Motor neuron (in vitro differentiated cells): ENCODE measurements around the gene SPATA13. TPM values are rescaled to one million over a fixed set of nuclear protein-coding genes. Genes with fewer than 3 reads are reported as not detected.

Experiments
- ATAC-seq, 8 experiments: fragments of 200-7000 bp; cut with Tn5 transposase; replicated peaks in 6 of 8; 2 replicates each; pipeline ENCODE4 v1.8.0; 2021; ENCODE audit warnings: mild to moderate bottlenecking in 8 of 8, moderate library complexity in 8 of 8
- H3K27ac ChIP-seq, 2 donors: fragments of 250-450 bp; sonication (Bioruptor Pico); 2 replicates each; pipeline ENCODE4 v1.9.0; 2021; ENCODE audit warnings: antibody characterized with exemption in 2 of 2, mild to moderate bottlenecking in 2 of 2, moderate library complexity in 1 of 2
- H3K4me1 ChIP-seq, 2 donors: fragments of 250-450 bp; sonication (Bioruptor Pico); replicated peaks in 1 of 2; 2 replicates each; pipeline ENCODE4 v1.6.1; 2021; ENCODE audit warnings: antibody characterized with exemption in 2 of 2, mild to moderate bottlenecking in 2 of 2, moderate library complexity in 1 of 2
- H3K4me3 ChIP-seq, 5 donors: fragments of 250-450 bp; sonication (Bioruptor Pico); 2 replicates each; pipeline ENCODE4 v1.9.0; 2021; ENCODE audit warnings: antibody characterized with exemption in 5 of 5, mild to moderate bottlenecking in 5 of 5, moderate library complexity in 4 of 5
- WGBS, 10 experiments: fragments of 450-650 bp; shearing (Covaris generic); methylation state at CpG; one replicate each; pipeline ENCODE4 v1.0.0; 2022; 5-methylcytosine and 5-hydroxymethylcytosine counted together
- in situ Hi-C, 9 experiments: fragments of 400-800 bp; cut with MboI; loops; one replicate each; pipeline ENCODE4 v1.15.0; 2021; ENCODE audit warnings: low sequenced_read_pairs in 9 of 9, low pct_unique_long_range_greater_than_20kb in 2 of 9; ENCODE audit not compliant: unreplicated experiment in 9 of 9
- total RNA-seq, 8 experiments: library from RNA; unstranded; fragments of 300-600 nt; gene quantifications; 2 replicates each; pipeline versions ENCODE4 v1.2.3 to v1.2.4, GENCODE V29; 2022

Gene SPATA13
- total RNA-seq, 8 experiments from 2014 or later: 1.3 to 25.2 (median 8.8) TPM

- in situ Hi-C loops: no loop called here
- ATAC-seq: peak; percentile 40 to 63 (median 51)
- no peak overlapping the region for H3K27ac ChIP-seq
- peaks cover 30 to 39% of the 10 kb centered on the region in 2 donors for H3K4me1 ChIP-seq
- 0 to 20% (median 2%) methylated on average over 2 to 16 of the region's 43 CpGs; no CpG with 5 or more reads in 5 of the 10 experiments for WGBS, 10 experiments
- peak overlapping the region; percentile 43 to 84 (median 68) for H3K4me3 ChIP-seq
These were observed 673 bp downstream of the SPATA13 start for GRCh38 chr13:24161010-24161775.

- no peak for ATAC-seq
- WGBS, 10 experiments: 9 to 64% (median 44%) methylated on average over 4 to 9 of the region's 12 CpGs; no CpG with 5 or more reads in 2 of the 10 experiments
- Histone ChIP-seq H3K4me3 (peak overlapping the region in 4 of 5 donors; percentile 43 to 84 (median 70)), H3K27ac (no peak overlapping the region), H3K4me1 (peaks cover 30 to 39% of the 10 kb centered on the region in 2 donors)
- in situ Hi-C loops: no loop called here
These were observed 1.5 kb downstream of the SPATA13 start for GRCh38 chr13:24161980-24162525.

DNA sequence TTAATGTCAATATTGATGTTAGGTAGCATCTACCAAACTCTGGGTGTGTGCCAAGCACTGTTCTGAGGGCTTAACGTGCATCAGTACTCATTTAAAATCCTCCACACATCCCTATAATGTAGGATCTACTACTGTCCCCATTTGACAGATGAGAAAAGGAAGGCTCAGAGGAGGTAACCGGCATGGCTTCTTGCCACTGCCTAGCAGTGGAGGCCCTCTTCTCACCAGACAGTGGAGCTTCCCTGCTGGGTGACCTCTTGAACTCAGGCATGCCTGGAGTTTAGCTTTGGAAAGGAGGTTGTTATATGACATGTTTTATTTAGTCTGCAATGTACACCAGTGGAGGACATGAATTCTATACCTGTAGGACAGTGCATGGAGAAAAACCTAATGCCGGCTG lies 2.1 kb downstream of the SPATA13 start:
- no peak overlapping the region for H3K27ac ChIP-seq
- no peak for ATAC-seq
- in situ Hi-C loops: no loop called here
- WGBS, 10 experiments: 40 to 100% (median 100%) methylated on average over 1 to 3 of the region's 3 CpGs; no CpG with 5 or more reads in 3 of the 10 experiments
- peaks cover 31 to 40% of the 10 kb centered on the region in 2 donors for H3K4me1 ChIP-seq
- no peak overlapping the region for H3K4me3 ChIP-seq

- in situ Hi-C loops: no loop called here
- H3K27ac ChIP-seq: no peak overlapping the region
- peaks cover 17 to 22% of the 10 kb centered on the region in 2 donors for H3K4me1 ChIP-seq
- H3K4me3 ChIP-seq: no peak overlapping the region
- peak in 3 of 8 experiments; percentile 25 to 41 (median 31) for ATAC-seq
- 0 to 92% (median 67%) methylated on average over 1 to 4 of the region's 4 CpGs; no CpG with 5 or more reads in 3 of the 10 experiments for WGBS, 10 experiments
These were observed 5.2 kb downstream of the SPATA13 start for GRCh38 chr13:24165746-24166145.

GRCh38 chr13:24166561-24166960 lies 6.0 kb downstream of the SPATA13 start:
- ATAC-seq: no peak

DNA sequence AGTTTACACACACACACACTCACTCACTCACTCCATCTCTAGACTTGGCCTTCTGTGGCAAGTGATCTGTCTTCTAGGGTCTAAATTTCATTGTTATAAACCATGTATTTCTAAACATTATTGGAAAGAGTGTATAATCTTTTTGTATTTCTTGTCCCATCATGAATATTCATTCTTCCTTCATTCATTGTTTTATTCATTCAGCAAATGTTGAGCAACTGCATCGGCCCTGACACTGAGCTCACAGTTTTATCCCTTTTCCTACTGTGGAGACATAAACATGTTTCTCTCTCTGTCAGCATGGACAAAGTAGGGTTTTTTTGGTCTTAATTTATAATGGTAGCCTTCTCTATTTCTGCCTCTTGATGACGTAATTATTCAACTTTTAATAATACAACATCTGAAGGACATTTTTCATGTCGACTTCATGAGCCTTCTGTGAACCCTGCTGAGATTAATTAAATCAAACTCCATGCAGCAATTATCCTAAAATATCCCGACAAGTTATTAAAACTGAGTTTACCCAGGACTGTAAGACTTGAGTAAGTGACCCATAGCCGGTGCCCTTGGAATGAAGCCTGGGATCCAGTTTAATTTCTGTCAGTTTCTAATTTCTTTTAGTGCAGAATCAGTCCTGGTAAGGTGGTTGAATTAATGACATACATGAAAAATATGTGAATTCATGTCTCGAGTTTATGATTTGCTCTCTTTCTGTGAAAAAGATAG lies 7.3 kb downstream of the SPATA13 start:
- Histone ChIP-seq H3K4me1 (peaks cover 12 to 13% of the 10 kb centered on the region in 2 donors), H3K27ac (no peak overlapping the region), H3K4me3 (no peak overlapping the region)
- in situ Hi-C loops: no loop called here
- peak in 6 of 8 experiments; percentile 7 to 57 (median 18) for ATAC-seq
- WGBS, 10 experiments: 0 to 77% (median 49%) methylated on average over 3 to 6 of the region's 6 CpGs

More at GRCh38 chr13:24166561-24166960, 6.0 kb downstream of the SPATA13 start:
- no peak overlapping the region for H3K27ac ChIP-seq
- H3K4me3 ChIP-seq: no peak overlapping the region
- in situ Hi-C loops: no loop called here
- 40 to 80% (median 80%) methylated on average over 1 of the region's 2 CpGs; no CpG with 5 or more reads in 7 of the 10 experiments for WGBS, 10 experiments
- peaks cover 17 to 22% of the 10 kb centered on the region in 2 donors for H3K4me1 ChIP-seq

DNA sequence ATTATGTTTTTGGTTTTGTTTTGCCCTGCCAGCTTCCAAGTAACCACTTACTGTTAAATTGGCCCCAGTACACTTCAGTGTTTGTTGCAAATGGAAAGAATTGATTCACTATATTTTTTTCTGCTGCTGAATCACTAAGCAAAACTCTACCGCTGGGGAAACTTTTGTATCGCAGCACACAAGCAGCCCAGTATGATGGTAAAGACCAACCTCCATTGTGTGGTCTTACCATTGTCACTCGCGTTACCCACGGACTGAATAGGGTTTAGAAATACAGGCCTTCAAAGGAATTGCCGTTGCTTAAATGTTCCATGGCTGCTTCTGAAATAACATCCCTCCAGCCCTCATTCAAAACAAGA lies 7.9 kb downstream of the SPATA13 start:
- in situ Hi-C loops: no loop called here
- ATAC-seq: peak in 5 of 8 experiments; percentile 60 to 82 (median 76)
- Histone ChIP-seq H3K27ac (no peak overlapping the region), H3K4me3 (no peak overlapping the region), H3K4me1 (peaks cover 12 to 13% of the 10 kb centered on the region in 2 donors)
- WGBS, 10 experiments: 0 to 68% (median 14%) methylated on average over 1 to 6 of the region's 6 CpGs; no CpG with 5 or more reads in 1 of the 10 experiments

GRCh38 chr13:24168979-24169378 lies 8.5 kb downstream of the SPATA13 start:
- Histone ChIP-seq H3K4me1 (peaks cover 12 to 13% of the 10 kb centered on the region in 2 donors), H3K4me3 (no peak overlapping the region), H3K27ac (no peak overlapping the region)
- in situ Hi-C loops: no loop called here
- WGBS, 10 experiments: 24 to 100% (median 88%) methylated on average over 2 to 5 of the region's 5 CpGs; no CpG with 5 or more reads in 1 of the 10 experiments
- no peak for ATAC-seq

- Histone ChIP-seq H3K4me3 (no peak overlapping the region), H3K4me1 (peaks cover 12 to 13% of the 10 kb centered on the region in 2 donors), H3K27ac (no peak overlapping the region)
- 17 to 100% (median 94%) methylated on average over 1 to 4 of the region's 4 CpGs; no CpG with 5 or more reads in 1 of the 10 experiments for WGBS, 10 experiments
- peak in 1 of 8 experiments; percentile 50 for ATAC-seq
- in situ Hi-C loops: no loop called here
These were observed 11.6 kb downstream of the SPATA13 start for GRCh38 chr13:24172071-24172470.

DNA sequence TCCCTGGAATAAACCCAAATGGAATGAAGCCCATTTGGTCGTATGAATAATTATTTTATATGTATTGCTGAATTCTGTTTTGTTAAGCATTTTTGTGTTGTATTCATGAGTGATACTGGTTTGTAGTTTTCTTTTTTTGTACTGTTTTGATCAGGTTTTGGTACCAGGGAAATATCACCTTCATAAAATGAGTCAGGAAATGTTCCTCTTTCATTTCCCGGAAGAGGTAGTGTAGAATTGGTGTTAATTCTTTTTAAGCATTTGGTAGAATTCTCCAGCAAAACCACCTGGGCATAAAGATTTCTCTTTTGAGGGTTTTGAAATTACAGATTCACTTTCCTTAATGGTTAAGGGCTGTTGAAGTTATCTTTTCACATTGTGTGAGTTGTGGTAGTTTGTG lies 13.3 kb downstream of the SPATA13 start:
- WGBS, 10 experiments: 31 to 100% (median 80%) methylated on average over 1 to 2 of the region's 2 CpGs
- no peak for ATAC-seq
- no peak overlapping the region for H3K4me3 ChIP-seq
- peaks cover 0 to under 1% of the 10 kb centered on the region in 2 donors for H3K4me1 ChIP-seq
- in situ Hi-C loops: no loop called here
- H3K27ac ChIP-seq: no peak overlapping the region

DNA sequence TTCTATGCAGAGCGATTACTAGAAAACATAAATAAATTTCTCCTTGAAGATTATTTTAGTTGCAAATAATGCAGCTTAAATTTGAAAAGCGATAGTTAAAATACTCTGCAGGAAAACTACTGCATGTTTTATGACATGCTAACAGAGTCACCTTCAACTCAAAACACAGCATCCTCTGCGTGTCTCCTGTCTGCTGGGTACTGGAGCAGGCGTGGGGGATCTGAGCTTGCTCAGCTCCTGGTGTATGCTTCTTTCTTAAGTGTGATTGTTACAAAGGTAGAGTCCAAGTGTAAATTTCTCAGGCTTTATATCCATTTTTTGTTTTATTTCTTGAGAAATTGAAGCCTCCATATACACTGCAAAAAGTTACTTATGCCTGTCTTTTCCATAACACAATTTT lies 15.3 kb downstream of the SPATA13 start:
- in situ Hi-C loops: no loop called here
- Histone ChIP-seq H3K27ac (no peak overlapping the region), H3K4me3 (no peak overlapping the region), H3K4me1 (peaks cover 2 to 16% of the 10 kb centered on the region in 2 donors)
- 69 to 100% (median 95%) methylated on average over 1 to 4 of the region's 4 CpGs for WGBS, 10 experiments
- no peak for ATAC-seq

GRCh38 chr13:24176351-24177101 lies 16.0 kb downstream of the SPATA13 start:
- H3K4me3 ChIP-seq: no peak overlapping the region
- 20 to 100% (median 91%) methylated on average over 1 to 7 of the region's 8 CpGs for whole genome bisulfite sequencing, 10 experiments
- peak in 1 of 8 experiments; percentile 37 for ATAC-seq
- H3K27ac ChIP-seq: no peak overlapping the region
- peaks cover 4 to 16% of the 10 kb centered on the region in 2 donors for H3K4me1 ChIP-seq
- in situ Hi-C loops: no loop called here
